NCI-H82 treated with DMSO at 0.1 percent for 48 hours (cell line): ENCODE data around the gene NAT9.

Experiments used
- DNase-seq: peaks from one replicate; lab custom pipeline; 2025; ENCODE audit not compliant: unreplicated experiment; lab: John Stamatoyannopoulos, UW

Gene NAT9

DNA sequence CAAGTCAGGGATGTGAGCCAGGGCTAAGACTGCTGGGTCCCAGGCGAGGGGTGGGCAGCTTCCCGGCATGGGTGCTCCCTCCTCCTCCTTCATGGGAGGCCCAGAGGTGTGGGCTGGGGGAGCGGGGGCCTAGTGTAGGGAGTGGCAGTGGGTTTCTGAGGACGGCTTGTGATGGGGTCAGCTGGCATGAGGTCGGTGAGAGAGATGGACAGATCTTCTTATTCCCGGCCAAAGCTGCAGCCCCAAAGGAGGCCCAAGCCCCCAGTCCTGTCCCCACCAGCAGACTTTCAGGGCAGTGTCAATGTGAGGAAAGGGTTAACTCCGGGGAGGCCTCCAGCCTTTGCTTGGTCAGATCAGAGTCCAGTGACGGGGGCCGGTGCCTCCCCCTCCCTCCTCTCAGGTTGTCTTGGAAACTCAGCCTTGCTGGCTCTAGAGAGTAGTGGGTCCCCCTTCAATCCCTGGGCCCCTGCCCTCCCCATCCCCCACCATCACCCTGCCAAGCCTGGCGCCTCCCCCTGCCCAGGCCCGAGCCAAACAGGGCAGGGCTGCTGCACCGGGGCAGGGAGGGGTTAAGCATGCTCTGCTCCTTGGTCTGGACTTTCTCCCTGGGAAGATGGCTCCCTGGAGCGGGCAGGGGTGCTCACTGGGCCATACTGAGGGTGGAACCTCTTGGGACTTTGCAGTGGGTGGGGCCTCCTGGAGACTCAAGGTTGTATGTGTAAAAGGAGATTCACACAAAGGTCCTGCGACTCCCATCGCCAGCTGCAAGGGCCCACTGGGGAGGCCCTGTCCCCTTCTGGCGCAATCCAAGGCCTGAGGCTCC is 12.4 kb downstream of the NAT9 start:
- DNase-seq: no peak

DNA sequence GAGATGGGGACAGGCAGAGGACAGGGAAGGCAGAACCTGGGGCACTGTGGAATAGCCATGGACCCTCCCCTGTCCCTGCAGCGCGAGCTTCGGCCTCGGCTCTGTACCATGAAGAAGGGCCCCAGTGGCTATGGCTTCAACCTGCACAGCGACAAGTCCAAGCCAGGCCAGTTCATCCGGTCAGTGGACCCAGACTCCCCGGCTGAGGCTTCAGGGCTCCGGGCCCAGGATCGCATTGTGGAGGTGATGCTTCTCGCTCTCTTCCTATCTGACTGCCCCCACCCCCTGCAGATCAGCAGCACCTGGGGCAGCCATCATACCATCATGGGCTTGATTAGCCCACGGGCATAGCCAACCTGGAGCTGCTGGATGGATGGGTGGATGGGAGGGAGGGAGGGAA is 14.2 kb downstream of the NAT9 start:
- no peak for DNase-seq

DNA sequence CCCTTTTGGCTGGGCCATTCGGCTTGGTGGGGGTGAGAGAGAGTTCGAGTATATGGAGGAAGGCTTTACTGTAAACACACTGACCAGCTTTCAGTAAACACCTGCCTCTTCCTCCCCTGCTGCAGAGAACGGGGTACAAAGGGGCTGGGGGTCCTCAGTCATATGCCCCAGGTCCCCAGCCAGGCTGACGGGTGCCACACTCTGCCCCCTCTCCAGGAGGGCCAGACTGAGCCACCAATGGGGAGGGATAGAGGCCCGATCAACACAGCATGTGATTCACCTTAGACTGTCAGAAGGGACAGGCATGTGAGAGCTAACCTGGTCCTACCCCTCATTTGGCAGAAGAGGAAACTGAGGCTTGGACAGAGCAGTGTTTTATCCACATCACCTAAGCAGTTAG is 14.7 kb downstream of the NAT9 start:
- DNase-seq: no peak

DNA sequence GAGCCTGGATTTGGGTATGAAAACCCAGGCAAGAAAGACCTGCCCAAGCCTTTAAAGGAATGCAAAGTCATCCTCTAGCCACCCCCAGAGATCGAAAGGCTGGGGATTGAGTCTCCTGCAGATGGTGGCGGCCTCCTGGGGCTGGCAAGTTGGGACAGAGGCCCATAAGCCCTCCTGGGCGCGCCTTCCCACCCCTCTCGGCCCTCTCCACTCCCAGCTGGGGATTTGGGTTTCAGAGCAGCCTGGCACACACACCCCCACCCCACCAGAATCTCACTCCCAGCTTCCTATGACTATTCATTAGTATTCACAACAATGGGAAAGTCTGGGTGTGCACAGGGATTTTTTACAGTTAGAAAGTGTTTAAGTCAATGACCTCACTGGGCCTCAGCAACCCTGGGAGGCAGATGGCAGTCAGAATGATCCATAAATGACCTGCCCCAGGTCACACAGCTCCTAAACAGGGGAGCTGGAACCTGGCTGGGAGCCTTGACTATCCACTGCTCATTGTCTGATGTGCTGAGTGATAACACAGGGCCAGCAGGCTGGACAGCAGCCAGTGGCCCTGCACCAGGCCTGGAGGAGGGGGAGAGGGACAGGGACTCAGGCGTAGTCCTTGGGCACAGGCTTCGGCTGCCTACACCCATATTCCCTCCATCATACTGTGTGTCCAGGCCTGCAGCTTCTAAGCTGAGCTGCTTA is 15.6 kb downstream of the NAT9 start:
- no peak for DNase-seq

DNA sequence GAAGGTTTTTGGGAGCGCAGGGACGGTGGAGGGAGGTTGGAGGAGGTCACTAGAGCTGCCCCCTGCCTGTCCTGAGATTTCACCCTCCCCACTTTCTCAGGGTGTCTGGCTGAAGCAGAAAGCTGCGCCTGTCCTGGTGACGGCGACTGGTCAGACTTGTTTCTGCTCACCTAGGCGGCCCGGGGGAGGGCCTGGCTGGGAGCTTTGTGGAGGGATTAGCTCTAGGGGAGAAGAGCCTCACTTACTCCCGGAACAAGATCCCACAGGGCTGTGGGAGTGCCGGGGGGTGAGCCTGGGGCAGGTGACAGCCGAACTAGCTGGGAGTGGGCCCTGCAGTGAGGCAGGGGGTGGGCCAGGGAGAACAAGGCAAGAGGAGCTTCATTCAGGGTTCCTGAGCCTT is 16.2 kb downstream of the NAT9 start:
- DNase-seq: peak; percentile 37

DNA sequence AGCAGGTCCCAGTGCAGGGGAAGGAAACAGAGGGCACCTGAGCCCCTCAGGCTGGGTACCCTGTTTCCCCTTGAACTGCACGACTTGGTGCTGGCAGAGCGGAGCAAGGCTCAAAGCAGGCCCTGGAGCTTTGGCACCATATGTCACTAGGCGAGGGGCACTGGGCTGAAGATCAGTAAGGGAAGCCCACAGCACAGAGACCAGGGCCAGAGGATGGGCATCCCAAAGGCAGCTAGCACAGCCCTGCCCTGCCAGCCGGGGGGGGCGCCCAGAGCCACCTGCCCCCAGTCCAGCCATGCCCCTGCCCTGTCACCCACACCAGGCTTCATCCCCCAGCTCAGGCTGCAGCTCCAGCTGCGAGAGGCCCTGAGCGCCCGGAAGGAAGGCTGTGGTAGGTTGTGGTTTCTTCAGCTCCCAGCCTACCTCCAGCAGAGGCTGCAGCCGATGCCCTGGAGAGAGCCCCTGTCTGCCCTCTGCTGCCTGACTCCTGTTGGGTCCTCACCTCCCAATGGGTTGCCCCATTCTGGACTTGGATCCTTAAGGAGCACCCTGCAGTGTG is 16.8 kb downstream of the NAT9 start:
- DNase-seq: no peak

DNA sequence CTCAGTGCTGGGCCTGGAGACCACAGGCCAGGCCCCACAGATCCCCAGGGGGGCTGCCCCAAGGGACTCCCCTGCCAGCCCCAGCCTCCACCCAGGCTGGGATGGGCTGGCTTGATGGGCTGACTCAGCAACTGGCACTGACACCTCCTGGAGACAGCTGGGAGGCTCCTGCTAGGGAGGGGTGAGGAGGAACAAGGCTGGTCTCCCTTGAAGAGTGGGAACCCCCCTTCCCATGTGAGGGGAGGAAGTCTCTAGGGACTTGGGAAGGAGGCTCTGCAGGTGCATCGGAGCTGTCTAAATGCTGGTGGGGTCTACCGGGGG is 17.3 kb downstream of the NAT9 start:
- DNase-seq: no peak

DNA sequence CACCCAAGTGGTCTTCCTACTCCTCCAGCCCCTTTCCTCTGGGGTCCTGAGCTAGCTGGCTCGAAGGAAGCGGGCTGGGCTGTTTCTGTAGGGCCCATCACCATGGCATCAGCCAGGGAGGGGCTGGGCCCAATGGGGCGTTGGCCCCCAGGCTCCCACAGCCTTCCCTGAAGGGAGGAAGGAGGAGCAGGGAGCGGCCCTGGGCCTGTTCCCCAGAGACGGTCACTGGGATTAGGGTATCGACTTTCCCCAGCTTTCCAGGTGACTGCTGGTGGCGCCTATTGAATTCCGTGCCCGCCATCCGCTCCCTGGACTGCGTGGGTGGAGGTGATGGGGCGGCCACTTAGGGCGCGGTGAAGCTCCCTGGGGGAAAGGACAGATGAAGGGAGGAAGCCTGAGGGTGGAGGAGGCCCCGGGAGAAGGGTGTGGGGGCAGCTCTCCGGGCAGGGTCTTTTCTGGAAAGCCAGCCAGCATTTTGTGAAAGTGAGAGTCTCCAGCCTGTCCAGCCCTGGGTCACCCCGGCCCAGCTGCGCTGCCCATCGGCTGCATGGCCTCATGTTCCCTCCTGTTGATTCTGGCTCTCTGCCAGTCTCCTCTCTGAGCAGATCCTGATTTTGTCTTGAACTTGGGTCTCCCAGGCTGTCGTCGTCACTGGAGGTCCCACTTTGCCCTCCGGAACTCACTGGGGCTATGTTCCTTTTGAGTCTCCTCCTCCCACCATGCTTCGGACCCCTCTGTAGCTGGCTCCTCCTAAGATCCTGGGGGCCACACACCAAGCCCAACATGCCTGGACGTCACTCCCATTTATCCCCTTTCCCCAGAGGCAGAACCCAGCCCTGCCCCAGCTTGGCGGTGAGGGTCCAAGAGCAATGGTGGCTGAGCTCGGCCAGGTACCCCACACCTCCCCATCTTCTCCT is 18.0 kb downstream of the NAT9 start:
- no peak for DNase-seq

DNA sequence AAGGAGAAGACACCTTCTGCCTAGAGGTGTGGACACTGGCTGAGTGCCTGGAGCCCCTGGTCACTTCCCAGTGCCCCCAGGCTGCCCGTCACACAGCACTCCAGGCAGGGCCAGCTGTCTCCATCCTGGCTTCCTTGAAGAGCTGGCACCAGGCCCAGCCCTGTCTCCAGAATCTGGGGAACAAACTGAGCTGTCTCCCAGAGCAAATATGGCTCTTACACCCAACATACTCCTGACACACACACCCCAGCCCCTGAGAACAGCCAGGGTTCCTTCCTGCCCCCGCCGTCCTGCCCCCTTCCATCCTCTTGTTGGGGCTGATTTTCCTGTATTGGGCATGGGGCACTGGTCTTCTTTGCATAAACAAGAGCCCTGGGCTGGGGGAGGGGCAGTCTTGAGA is 18.6 kb downstream of the NAT9 start:
- no peak for DNase-seq

DNA sequence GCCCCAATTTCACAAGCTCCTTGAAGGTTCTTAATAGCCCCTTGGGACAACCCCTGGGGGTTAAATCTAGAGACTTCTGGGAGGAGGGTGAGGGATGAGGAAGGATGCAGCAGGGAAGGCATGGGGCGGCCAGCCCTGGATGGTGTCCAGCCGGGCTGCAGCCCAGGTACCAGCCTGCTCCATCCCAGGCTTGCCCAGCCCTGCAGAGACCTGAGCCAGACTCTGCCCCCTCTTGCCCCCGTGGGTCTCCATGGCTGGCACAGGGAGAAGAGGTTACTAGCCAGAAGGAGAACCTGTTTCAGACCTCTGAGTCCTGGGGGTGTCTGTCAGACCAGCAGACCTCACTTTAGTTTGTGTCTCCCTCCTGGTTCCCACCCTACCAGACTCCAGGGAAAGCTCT is 19.3 kb downstream of the NAT9 start:
- DNase-seq: no peak

DNA sequence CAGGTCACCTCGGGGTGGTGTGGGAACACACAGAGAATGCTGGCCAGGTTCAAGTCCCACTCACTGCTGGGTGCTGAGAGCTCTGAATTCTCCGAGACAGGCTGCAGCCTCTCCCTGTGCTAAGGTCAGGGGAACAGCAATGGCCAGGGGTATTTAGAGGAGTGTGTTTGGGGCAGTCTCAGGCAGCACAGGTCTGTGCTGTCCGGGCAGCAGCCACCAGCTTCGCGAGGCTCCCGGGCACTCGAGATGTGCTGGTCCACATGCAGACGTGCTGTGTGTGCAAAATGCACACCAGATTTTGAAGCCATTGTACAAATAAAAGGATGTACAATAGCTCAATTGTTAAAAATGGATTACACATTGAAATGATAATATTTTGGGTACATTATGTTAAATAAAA is 20.6 kb downstream of the NAT9 start:
- no peak for DNase-seq

DNA sequence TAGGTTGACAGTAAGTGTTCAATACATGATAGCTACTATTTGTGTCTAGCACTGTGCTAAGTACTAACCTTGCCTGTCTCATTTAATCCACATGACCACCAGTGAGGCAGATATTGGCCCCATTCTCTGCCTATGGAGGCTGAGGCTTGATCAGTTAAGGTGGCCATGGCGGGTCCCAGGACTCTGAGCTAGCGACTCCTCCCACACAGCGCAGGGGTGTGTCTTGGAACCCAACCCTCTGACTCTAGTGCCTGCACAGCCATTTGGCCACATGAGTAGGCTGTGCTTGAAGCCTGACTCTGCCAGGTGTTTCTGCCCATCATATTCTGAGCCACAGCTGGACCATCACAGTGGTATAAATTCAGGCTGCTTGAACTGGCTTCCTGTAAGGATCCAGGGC is 21.3 kb downstream of the NAT9 start:
- DNase-seq: no peak

DNA sequence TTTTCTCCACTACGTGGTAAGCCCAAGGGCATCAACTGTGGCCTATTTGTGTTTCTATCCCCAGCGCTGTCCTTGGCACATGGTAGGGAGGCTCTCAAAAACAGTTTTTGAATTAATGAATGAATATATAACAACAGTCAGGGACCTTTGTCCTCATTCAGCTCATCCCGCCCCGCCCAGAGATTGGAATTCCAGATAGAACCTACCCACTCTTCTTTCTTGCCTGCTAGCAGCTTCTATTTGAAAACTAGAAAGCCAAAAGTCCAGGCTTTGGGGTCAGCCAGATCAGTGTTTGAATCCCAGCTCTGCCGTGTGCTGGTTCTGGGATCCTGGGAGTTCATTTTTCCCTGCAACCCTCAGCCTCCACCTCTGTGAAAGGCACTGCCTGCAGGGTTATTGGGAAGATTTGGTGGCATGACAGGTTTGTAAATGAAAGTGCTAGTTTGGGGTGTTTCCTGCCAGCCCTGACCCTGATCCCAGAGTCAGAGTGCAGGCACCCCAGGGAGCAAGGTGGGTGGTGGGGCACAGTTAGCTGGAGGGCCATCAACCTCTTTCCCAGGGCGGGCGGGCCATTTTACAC is 23.2 kb downstream of the NAT9 start:
- DNase-seq: no peak

DNA sequence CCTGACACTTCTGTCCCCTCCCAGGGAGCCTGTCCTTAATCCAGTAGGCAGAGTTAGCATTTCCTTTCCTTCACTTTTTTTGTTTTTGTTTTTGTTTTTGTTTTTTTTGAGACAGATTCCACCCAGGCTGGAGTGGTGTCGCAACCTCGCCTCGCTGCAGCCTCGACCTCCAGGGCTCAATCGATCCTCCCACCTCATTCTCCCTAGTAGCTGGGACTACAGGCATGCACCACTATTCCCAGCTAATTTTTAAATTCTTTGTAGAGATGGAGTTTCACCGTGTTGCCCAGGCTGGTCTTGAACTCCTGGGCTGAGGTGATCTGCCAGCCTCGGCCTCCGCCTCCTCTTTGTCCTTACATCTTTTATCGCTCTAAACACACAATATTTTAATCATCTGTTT is 23.7 kb downstream of the NAT9 start:
- no peak for DNase-seq

DNA sequence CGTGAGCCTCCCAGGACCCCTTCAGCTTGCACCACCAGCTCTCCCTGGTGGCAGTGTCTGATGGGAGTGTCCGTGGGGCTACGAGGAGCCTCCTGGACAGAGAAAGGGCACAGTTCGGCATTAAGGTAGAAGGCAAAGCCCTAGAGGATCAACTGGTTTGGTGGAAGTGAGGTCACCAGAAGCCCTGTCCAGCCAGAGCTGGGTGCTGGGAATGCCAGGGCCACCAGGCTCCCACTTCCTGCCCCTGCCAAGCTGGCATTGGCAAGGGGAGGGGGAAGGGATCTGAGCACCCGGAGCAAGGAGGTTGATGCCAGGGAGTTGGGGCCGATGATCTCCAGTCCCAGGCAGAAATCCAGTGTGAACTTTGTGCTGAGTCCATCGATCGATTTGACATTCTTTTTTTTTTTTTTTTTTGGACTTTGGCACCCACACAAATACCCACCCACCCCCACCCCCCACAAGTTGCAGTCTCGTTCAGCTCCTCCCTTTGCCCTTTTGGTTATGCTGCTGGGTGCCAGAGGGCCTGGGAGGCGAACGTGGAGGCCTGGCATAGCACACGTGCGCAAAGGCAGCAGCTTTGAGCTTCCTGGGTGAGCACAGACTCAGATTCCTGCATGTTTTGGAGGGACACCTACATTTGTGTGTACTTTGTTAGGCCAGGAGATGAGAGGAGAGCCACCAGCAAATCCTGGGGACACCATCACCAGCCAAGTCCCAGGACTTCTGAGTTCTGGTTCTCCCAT is 25.6 kb downstream of the NAT9 start:
- DNase-seq: no peak

DNA sequence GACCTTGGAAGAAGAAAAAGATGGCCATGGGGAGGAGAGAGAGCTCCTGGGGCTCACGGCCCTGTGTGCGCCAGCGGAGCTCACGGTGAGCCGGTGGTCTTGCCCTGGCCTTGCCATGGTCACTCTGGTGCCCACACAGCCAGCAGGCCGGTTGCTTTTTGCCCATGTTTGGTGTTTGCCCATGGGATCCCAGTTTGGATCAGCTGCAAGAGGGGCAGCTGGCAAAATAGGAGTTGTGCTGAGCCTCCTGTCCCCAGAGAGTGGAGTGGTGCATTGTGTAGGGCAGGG is 26.2 kb downstream of the NAT9 start:
- no peak for DNase-seq

DNA sequence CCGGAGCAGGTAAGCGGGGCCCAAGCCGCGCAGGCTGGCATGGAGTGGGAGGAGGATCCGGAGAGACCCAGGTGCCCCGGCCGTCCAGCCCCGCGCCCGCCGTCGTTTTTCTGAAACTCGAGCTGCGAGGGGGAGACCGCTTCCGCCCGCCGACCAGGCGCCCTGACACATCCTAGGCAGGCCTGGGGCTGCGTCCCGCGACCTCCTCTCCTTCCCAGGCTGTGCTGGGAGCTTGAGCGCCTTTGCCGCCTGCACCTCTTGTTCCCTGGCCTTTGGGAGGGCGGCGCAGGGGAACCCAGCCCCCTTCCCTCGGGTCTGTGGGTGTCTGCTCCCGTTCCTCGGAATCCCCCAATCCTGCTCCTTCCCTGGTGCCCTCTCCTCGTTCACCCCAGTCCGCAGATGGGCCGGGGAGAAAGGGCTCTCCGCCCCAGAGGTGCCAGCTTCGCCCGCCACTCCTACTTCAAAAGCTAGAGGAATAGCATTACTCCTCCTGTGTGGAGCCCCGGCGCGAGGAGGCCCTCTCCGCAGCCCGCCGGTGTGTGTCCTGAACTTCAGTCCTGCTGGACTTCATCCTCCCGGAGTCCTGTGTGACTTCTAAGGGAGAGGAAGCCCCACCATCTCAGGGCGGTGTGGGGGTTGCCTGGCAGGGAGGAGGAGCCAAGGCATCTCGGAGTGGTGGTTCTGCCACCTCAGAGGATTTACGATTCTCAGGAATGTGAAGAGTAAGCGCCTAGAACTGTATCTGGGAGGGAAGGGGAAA is 26.7 kb downstream of the NAT9 start:
- no peak for DNase-seq

DNA sequence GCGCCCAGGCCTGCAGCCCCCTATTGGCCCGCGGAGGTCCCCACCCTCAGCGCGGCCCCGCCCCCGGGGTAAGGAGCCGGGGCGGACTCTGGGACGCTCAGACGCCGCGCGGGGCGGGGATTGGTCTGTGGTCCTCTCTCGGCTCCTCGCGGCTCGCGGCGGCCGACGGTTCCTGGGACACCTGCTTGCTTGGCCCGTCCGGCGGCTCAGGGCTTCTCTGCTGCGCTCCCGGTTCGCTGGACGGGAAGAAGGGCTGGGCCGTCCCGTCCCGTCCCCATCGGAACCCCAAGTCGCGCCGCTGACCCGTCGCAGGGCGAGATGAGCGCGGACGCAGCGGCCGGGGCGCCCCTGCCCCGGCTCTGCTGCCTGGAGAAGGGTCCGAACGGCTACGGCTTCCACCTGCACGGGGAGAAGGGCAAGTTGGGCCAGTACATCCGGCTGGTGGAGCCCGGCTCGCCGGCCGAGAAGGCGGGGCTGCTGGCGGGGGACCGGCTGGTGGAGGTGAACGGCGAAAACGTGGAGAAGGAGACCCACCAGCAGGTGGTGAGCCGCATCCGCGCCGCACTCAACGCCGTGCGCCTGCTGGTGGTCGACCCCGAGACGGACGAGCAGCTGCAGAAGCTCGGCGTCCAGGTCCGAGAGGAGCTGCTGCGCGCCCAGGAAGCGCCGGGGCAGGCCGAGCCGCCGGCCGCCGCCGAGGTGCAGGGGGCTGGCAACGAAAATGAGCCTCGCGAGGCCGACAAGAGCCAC is 27.4 kb downstream of the NAT9 start, which contains the start of gene NHERF1:
Gene NHERF1 (plus strand): TSS at position 100 of the 750 bp plus-strand sequence. CDS start 219 bp downstream, at position 319.
- DNase-seq: peak; percentile 70

DNA sequence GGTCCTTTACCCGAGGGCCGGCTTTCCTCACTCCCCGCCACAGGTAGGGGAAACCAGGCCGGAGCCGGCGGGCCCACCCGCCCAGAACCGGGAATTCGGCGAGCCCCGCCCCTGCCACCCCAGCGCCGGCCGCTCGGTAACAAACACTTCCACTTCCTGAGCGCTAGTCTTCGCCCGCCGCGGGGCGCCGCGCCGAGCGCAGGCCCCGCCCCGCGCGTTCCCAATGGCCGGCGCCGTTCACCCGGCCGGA is 27.9 kb downstream of the NAT9 start:
- no peak for DNase-seq
